Measurements from ENCODE around the gene EIF4A3.

GRCh38 chr17:80125656-80126448, 21.1 kb downstream of the EIF4A3 start:
- no peak for TF ChIP-seq CTCF (IDR thresholded peaks at IDR 0.05; ENCODE audit: low read depth, low read length, missing input control)
- no peak for TF ChIP-seq RXRA (IDR thresholded peaks at IDR 0.05)
- no peak for TF ChIP-seq REST (IDR thresholded peaks at IDR 0.05)
- TF ChIP-seq EGR1 (IDR thresholded peaks at IDR 0.05; ENCODE audit: low read depth in 2 of 2): no peak
- no peak for TF ChIP-seq MAX (IDR thresholded peaks at IDR 0.05)
- TF ChIP-seq YY1 (IDR thresholded peaks at IDR 0.05): no peak

All from liver (tissue), 3 donors.